Heart right ventricle (tissue), 16 donors: ENCODE measurements around the gene NID1. TPM values are rescaled to one million over a fixed set of nuclear protein-coding genes. Genes with fewer than 3 reads are reported as not detected.

Experiments used
- ATAC-seq, 8 donors: fragments of 200-7000 bp; cut with Tn5 transposase; one replicate each; pipeline ENCODE4 v1.9.1; 2020; ENCODE audit warnings: mild to moderate bottlenecking in 8 of 8, moderate library complexity in 8 of 8, moderate number of reproducible peaks in 1 of 8
- DNase-seq, 2 donors: peaks; one replicate each; pipeline ENCODE4 v3.0.0-alpha.2; 2020
- H3K27ac ChIP-seq, 10 donors: fragments of 200-600 bp; sonication (generic) in 2 of 10; one replicate each; pipeline versions ENCODE4 v1.5.0 to v1.8.0; 2020 to 2022; ENCODE audit warnings: mild to moderate bottlenecking in 3 of 10
- H3K27me3 ChIP-seq, 7 donors: fragments of 200-600 bp; one replicate each; pipeline ENCODE4 v1.8.0; 2021 to 2022; ENCODE audit warnings: mild to moderate bottlenecking in 2 of 7
- H3K36me3 ChIP-seq, 9 donors: fragments of 200-600 bp; sonication (generic) in 1 of 9; one replicate each; pipeline versions ENCODE4 v1.5.0 to v1.8.0; 2020 to 2022; ENCODE audit warnings: mild to moderate bottlenecking in 2 of 9
- H3K4me1 ChIP-seq, 9 donors: fragments of 200-600 bp; sonication (generic) in 1 of 9; one replicate each; pipeline versions ENCODE4 v1.5.0 to v1.8.0; 2020 to 2022; ENCODE audit warnings: mild to moderate bottlenecking in 4 of 9
- H3K4me3 ChIP-seq, 10 donors: fragments of 200-600 bp; sonication (generic) in 2 of 10; one replicate each; pipeline versions ENCODE4 v1.5.0 to v1.8.0; 2020 to 2022; ENCODE audit warnings: mild to moderate bottlenecking in 7 of 10, moderate library complexity in 2 of 10
- H3K9me3 ChIP-seq, 11 donors: fragments of 200-600 bp in 10 of 11; sonication (generic) in 2 of 11; one replicate each; pipeline versions ENCODE4 v1.5.0 to v1.8.0; 2013 to 2022; ENCODE audit warnings: mild to moderate bottlenecking in 2 of 11, control low read depth in 1 of 11, moderate library complexity in 1 of 11
- WGBS, 2 donors: extraction: QIAGEN DNeasy Blood & Tissue Kit; methylation state at CpG; one replicate each; pipeline ENCODE4 v1.1.7; 2013; ENCODE audit warnings: inconsistent platforms in 1 of 2; 5-methylcytosine and 5-hydroxymethylcytosine counted together
- intact Hi-C, 10 donors: fragments of 100-400 bp; cut with DNase I; formaldehyde crosslinking; loops; one replicate each; pipeline versions ENCODE4 v1.11.1 to v1.14.2; 2022
- polyA plus RNA-seq, 2 donors: library from polyadenylated mRNA; stranded (reverse); fragments of 200-250 nt; gene quantifications; one replicate each; pipeline ENCODE4 v1.2.3, GENCODE V29; 2013
- total RNA-seq, 10 donors: library from RNA; stranded (reverse); fragmentation: NEBNext Ultra II Directional in 3 of 10; extraction: Animal tissue kit (Norgen Biotek cat#: 25700) in 3 of 10; gene quantifications; one replicate each; pipeline versions ENCODE4 v1.2.1 to v1.2.4, GENCODE V29; 2021 to 2023
- TF ChIP-seq, protein P1 (sequence below), 9 donors: fragments of 200-600 bp; sonication (generic) in 2 of 9; IDR thresholded peaks; one replicate each; pipeline versions ENCODE4 v1.5.0 to v1.8.0; 2021 to 2022; ENCODE audit warnings: antibody characterized with exemption in 9 of 9, mild to moderate bottlenecking in 5 of 9, moderate library complexity in 1 of 9
- donor health status: Arrhythmogenic right ventricular cardiomyopathy.
- donor health status: ischemic (EF 13 %, LVEDD 7.1; RV severe dilation, severe dysfunction).
- donor health status: healthy with polysubstance abuse.
- donor health status: DM: no; HTN: yes; CAD: no.
- donor health status: DM: no; HTN: no; CAD: no.
- donor health status: ischemic (EF 25% LVEDD 6.9; RV normal size, moderate dysfunction).
- donor health status: ischemic (EF 25% LVEDD 5.7; RV mildly dilated, moderate dysfunction).
- donor health status: healthy.
- donor health status: DM: yes; HTN: yes; CAD: no.
- donor health status: Ischemic cardiomyopathy.
- donor health status: ischemic (EF 35%, LVEDD 5.7; RV mildly dilated, moderate dysfunction).
- donor health status: nonischemic (EF 11% LVEDD 7.7; RV severe dilation, severe dysfunction).
- donor health status: DM: yes; HTN: yes; CAD: no.
- donor health status: PGD.
- donor health status: ischemic (EF 29% LVEDD 5.4; RV normal size, mild dysfunction).
- donor health status: nonischemic (EF 23%, LVEDD 6.1; RV moderate dilation, normal function).

NID1 gene
- total and polyA plus RNA-seq, 12 donors: 30.2 to 120 (median 44.4) TPM

- H3K4me1 ChIP-seq: peaks cover 0 to 82% (median 0%) of the 10 kb centered on the region in 9 donors
- TF ChIP-seq, protein P1, sequence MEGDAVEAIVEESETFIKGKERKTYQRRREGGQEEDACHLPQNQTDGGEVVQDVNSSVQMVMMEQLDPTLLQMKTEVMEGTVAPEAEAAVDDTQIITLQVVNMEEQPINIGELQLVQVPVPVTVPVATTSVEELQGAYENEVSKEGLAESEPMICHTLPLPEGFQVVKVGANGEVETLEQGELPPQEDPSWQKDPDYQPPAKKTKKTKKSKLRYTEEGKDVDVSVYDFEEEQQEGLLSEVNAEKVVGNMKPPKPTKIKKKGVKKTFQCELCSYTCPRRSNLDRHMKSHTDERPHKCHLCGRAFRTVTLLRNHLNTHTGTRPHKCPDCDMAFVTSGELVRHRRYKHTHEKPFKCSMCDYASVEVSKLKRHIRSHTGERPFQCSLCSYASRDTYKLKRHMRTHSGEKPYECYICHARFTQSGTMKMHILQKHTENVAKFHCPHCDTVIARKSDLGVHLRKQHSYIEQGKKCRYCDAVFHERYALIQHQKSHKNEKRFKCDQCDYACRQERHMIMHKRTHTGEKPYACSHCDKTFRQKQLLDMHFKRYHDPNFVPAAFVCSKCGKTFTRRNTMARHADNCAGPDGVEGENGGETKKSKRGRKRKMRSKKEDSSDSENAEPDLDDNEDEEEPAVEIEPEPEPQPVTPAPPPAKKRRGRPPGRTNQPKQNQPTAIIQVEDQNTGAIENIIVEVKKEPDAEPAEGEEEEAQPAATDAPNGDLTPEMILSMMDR (IDR thresholded peaks at IDR 0.05): no peak
- ATAC-seq (no peak), DNase-seq (no peak)
- no peaks in the 10 kb centered on the region for H3K27me3 ChIP-seq
- no peaks in the 10 kb centered on the region for H3K9me3 ChIP-seq
- intact Hi-C loops: no loop called here
- WGBS, 2 donors: 56 to 68% methylated on average over 9 of the region's 9 CpGs
- H3K27ac ChIP-seq: peak overlapping the region in 1 of 10 donors; percentile 36
- H3K36me3 ChIP-seq: no peaks in the 10 kb centered on the region
- no peak overlapping the region for H3K4me3 ChIP-seq
Measured at GRCh38 chr1:235943581-235944114, 121.2 kb downstream of the NID1 start.

DNA sequence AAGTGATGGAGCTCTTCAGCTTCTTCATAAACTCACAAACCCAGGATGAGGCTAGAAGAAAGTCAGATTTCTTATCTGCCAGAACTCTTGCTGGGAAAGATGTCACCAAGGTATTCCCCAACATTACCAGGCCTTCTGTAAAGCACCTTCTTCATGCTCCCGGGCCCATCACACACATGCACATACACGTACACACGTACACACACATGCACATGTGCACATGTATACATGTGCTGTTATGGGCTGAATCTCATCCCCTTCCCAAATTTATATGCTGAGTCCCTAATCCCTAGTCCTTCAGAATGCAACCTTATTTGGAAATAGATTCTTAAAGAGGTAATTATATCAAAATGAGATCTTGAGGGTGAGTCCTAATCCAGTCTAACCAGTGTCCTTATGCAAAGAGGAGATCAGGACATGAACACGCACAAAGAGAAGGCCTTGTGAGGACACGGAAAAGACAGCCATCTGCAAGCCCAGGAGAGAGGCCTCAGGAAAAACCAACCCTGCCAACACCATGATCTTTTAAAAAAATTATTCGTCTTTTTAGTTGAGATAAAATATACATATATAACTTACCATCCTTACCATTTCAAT is 121.8 kb downstream of the NID1 start:
- intact Hi-C loops: no loop called here
- H3K36me3 ChIP-seq: no peaks in the 10 kb centered on the region
- no peaks in the 10 kb centered on the region for H3K9me3 ChIP-seq
- DNase-seq (no peak), ATAC-seq (no peak)
- H3K4me3 ChIP-seq: no peak overlapping the region
- TF ChIP-seq, protein P1 (IDR thresholded peaks at IDR 0.05): no peak
- WGBS, 2 donors: 94 to 96% methylated on average over 6 of the region's 6 CpGs
- H3K4me1 ChIP-seq: peaks cover 0 to 83% (median 0%) of the 10 kb centered on the region in 9 donors
- H3K27me3 ChIP-seq: no peaks in the 10 kb centered on the region
- peak overlapping the region in 1 of 10 donors; percentile 64 for H3K27ac ChIP-seq

DNA sequence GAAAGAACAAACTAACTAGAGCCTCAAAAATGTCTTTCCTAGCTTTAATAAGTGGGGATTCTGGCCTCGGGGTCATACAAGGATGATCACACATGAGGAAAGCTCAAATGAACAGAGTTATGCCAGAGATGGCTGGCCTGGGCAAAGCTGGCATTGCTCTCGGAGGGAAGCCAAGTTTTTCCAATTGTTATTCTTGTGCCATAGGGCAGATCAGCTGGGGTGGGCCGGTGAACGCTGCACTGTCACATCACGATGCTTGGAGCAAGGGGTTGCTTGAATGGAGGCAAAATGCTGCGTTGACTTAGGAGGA is 122.3 kb downstream of the NID1 start:
- peak overlapping the region in 1 of 10 donors; percentile 64 for H3K27ac ChIP-seq
- TF ChIP-seq, protein P1 (IDR thresholded peaks at IDR 0.05): no peak

DNA sequence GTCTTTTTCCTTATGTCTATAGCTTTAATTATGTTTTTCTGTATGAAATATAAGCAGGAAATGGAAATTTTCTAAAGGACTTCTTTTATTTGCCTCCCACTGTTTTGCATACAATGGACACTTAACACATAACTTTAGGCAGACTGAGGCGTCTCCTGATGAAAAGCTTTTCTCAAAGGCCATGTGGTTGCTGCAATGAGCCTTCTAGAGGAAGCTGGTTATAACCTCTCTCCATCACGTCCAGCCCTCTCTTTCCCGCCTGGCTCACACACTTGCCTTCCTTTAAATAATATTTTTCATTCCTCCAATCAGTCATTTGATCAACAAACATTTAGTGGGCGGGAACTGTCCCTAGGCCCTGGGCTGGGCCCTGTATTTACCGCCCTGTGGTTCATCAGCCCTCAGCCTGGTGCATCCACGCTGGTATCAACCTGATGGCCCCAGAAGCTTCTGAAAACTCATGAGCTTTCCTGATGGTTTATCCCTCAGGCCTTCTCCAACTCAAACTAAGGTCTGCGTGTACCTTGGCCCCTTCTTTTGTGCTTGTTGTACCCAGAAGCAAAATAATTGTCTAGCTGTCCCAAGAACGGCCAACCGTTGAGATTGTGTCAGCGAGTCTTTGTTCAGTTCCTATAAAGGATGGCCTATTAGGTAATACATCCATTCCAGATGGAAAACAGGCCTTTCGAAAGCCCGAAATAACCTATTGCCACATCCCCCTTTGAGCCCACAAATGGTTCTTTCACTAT is 122.8 kb downstream of the NID1 start:
- H3K36me3 ChIP-seq: no peaks in the 10 kb centered on the region
- H3K4me1 ChIP-seq: peaks cover 0 to 83% (median 0%) of the 10 kb centered on the region in 9 donors
- 88 to 92% methylated on average over 12 of the region's 12 CpGs for WGBS, 2 donors
- no peak overlapping the region for H3K4me3 ChIP-seq
- H3K9me3 ChIP-seq: no peaks in the 10 kb centered on the region
- no peaks in the 10 kb centered on the region for H3K27me3 ChIP-seq
- TF ChIP-seq, protein P1 (IDR thresholded peaks at IDR 0.05): no peak
- DNase-seq: no peak
- no peak for ATAC-seq
- intact Hi-C loops: no loop called here
- peak overlapping the region in 1 of 10 donors; percentile 64 for H3K27ac ChIP-seq

More for the DNA sequence above, 122.3 kb downstream of the NID1 start:
- DNase-seq (no peak), ATAC-seq (no peak)
- Histone ChIP-seq H3K9me3 (no peaks in the 10 kb centered on the region), H3K36me3 (no peaks in the 10 kb centered on the region), H3K4me3 (no peak overlapping the region), H3K4me1 (peaks cover 0 to 83% (median 0%) of the 10 kb centered on the region in 9 donors), H3K27me3 (no peaks in the 10 kb centered on the region)
- 87 to 92% methylated on average over 6 of the region's 6 CpGs for WGBS, 2 donors
- intact Hi-C loops: no loop called here
